ENCODE results near the gene MED13L.

DNA sequence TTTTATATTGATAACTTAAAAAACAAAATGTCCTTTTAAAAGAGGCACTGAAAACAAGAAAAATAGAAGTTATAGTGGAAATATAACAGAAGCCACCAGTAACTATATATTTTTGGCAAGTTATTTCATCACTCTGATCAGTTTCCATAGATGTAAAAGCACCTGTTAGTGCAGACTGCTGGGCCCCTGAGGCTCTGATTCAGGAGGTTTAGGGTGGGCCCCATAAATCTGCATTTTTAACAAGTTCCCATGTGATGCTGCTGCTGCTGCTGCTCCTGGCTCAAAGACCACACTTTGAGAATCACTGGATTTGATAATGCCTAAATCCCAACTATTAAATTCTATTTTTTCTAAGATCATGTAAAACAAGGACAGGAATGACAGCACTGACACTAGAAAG is 251.1 kb downstream of the MED13L start:
- TF ChIP-seq, protein P1, sequence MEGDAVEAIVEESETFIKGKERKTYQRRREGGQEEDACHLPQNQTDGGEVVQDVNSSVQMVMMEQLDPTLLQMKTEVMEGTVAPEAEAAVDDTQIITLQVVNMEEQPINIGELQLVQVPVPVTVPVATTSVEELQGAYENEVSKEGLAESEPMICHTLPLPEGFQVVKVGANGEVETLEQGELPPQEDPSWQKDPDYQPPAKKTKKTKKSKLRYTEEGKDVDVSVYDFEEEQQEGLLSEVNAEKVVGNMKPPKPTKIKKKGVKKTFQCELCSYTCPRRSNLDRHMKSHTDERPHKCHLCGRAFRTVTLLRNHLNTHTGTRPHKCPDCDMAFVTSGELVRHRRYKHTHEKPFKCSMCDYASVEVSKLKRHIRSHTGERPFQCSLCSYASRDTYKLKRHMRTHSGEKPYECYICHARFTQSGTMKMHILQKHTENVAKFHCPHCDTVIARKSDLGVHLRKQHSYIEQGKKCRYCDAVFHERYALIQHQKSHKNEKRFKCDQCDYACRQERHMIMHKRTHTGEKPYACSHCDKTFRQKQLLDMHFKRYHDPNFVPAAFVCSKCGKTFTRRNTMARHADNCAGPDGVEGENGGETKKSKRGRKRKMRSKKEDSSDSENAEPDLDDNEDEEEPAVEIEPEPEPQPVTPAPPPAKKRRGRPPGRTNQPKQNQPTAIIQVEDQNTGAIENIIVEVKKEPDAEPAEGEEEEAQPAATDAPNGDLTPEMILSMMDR (IDR thresholded peaks at IDR 0.05), result no peak
- TF ChIP-seq POLR2A (IDR thresholded peaks at IDR 0.05), result no peak
